ENCODE measurements around the gene SLC30A4.

- TF ChIP-seq EZH2 (IDR thresholded peaks at IDR 0.05; ENCODE audit: low read depth, unreplicated experiment) (no peak), POLR2AphosphoS5 (IDR thresholded peaks at IDR 0.05; ENCODE audit: low read depth) (no peak), CTCF (conservative IDR thresholded peaks at IDR 0.05; ENCODE audit: low read depth in 2 of 2) (no peak), ETS1 (IDR thresholded peaks at IDR 0.05) (no peak), JUNB (IDR thresholded peaks at IDR 0.05; ENCODE audit: unreplicated experiment) (no peak), STAT1 (IDR thresholded peaks at IDR 0.05; ENCODE audit: unreplicated experiment) (no peak), REST (IDR thresholded peaks at IDR 0.05; ENCODE audit: unreplicated experiment) (no peak), ZNF462 (CRISPR knock-in tag; IDR thresholded peaks at IDR 0.05) (no peak), NANOG (IDR thresholded peaks at IDR 0.05; ENCODE audit: borderline replicate concordance) (no peak), EZH2phosphoT487 (IDR thresholded peaks at IDR 0.05; ENCODE audit: unreplicated experiment) (no peak), ZNF114 (CRISPR knock-in tag; IDR thresholded peaks at IDR 0.05) (no peak), CREB1 (CRISPR knock-in tag; IDR thresholded peaks at IDR 0.05; ENCODE audit: low read depth) (no peak)
Measured at GRCh38 chr15:45543051-45543450, 20.5 kb upstream of the SLC30A4 start.

All from GM23338 (cell line).